Kidney epithelial cell (primary cell): ENCODE measurements around the gene SPDYC. TPM values are rescaled to one million over a fixed set of nuclear protein-coding genes. Genes with fewer than 3 reads are reported as not detected.
"Not testable (repeated sequence)": the region's sequence is repeated elsewhere in the genome, so short reads cannot be mapped to it uniquely, and the experiment has no call there.

Experiments
- DNase-seq: peaks from one replicate; pipeline ENCODE4 v3.0.0-alpha.2; 2010; ENCODE audit warnings: low read depth
- H3K27me3 ChIP-seq: 2 replicates; pipeline ENCODE4 v1.6.0; 2011; ENCODE audit warnings: low read length; ENCODE audit not compliant: control insufficient read depth, insufficient read depth
- H3K36me3 ChIP-seq: 2 replicates; pipeline ENCODE4 v1.5.1; 2011; ENCODE audit warnings: low read length; ENCODE audit not compliant: control insufficient read depth, insufficient read depth
- H3K4me3 ChIP-seq: 2 replicates; pipeline ENCODE4 v1.5.1; 2011; ENCODE audit warnings: low read depth, mild to moderate bottlenecking, control low read depth, low read length
- CTCF ChIP-seq: IDR thresholded peaks from 2 replicates; pipeline ENCODE4 v1.5.1; 2011; ENCODE audit warnings: mild to moderate bottlenecking, moderate library complexity, low read length, control low read depth, inconsistent platforms; ENCODE audit not compliant: insufficient read depth, poor library complexity, severe bottlenecking
- total RNA-seq: library from RNA; depleted of rRNA; stranded (reverse); fragments of >200 nt; gene quantifications from 2 replicates; pipeline ENCODE4 v1.2.3, GENCODE V29; 2015

Gene SPDYC
- total RNA-seq, 1 donor from 2014 or later: not detected

- TF ChIP-seq CTCF: no peak
- DNase-seq: no peak
- no peaks in the 10 kb centered on the region for H3K36me3 ChIP-seq
- peaks cover 2% of the 10 kb centered on the region for H3K27me3 ChIP-seq
- H3K4me3 ChIP-seq: no peak overlapping the region
Observed at GRCh38 chr11:65141896-65142494, 28.0 kb upstream of the SPDYC start.

GRCh38 chr11:65147352-65148075 lies 22.5 kb upstream of the SPDYC start:
- no peak for TF ChIP-seq CTCF

GRCh38 chr11:65148657-65149056 lies 21.4 kb upstream of the SPDYC start:
- H3K36me3 ChIP-seq: no peaks in the 10 kb centered on the region

More at GRCh38 chr11:65147352-65148075, 22.5 kb upstream of the SPDYC start:
- DNase-seq: no peak
- Histone ChIP-seq H3K4me3 (no peak overlapping the region), H3K27me3 (no peaks in the 10 kb centered on the region), H3K36me3 (no peaks in the 10 kb centered on the region)

GRCh38 chr11:65150131-65150508 lies 19.9 kb upstream of the SPDYC start:
- H3K27me3 ChIP-seq, DNase-seq, H3K4me3 ChIP-seq, H3K36me3 ChIP-seq: not testable (repeated sequence)

More at GRCh38 chr11:65148657-65149056, 21.4 kb upstream of the SPDYC start:
- no peak for DNase-seq
- Histone ChIP-seq H3K4me3 (no peak overlapping the region), H3K27me3 (no peaks in the 10 kb centered on the region)
- TF ChIP-seq CTCF: no peak

- peak; percentile 71 for DNase-seq
- no peak for TF ChIP-seq CTCF
- Histone ChIP-seq H3K27me3 (no peaks in the 10 kb centered on the region), H3K4me3 (no peak overlapping the region), H3K36me3 (no peaks in the 10 kb centered on the region)
Observed at GRCh38 chr11:65150509-65151299, 19.3 kb upstream of the SPDYC start.

- TF ChIP-seq CTCF: no peak
- Histone ChIP-seq H3K36me3 (no peaks in the 10 kb centered on the region), H3K4me3 (no peak overlapping the region), H3K27me3 (no peaks in the 10 kb centered on the region)
- no peak for DNase-seq
Observed at GRCh38 chr11:65151331-65151899, 18.6 kb upstream of the SPDYC start.
